ENCODE measurements around the gene NFYC. TPM values are rescaled to one million over a fixed set of nuclear protein-coding genes. Genes with fewer than 3 reads are reported as not detected.

The NFYC gene
- total and polyA plus RNA-seq, 2 experiments from 2014 or later: 36.2 to 42.7 TPM

- peaks cover 9% of the 10 kb centered on the region for H3K27me3 Mint-ChIP-seq (ENCODE audit: insufficient read depth, low read depth, poor library complexity)
- H3F3A ChIP-seq (replicated peaks; ENCODE audit: low read depth): no peaks in the 10 kb centered on the region
- peaks cover 30% of the 10 kb centered on the region for H3K4me1 ChIP-seq (ENCODE audit: insufficient read depth)
- no peak overlapping the region for H2AFZ ChIP-seq
- H3K4me3 ChIP-seq: no peak overlapping the region
- TF ChIP-seq ZNF331 (CRISPR knock-in tag; IDR thresholded peaks at IDR 0.05; ENCODE audit: low read depth) (no peak), STAT1 (IDR thresholded peaks at IDR 0.05; ENCODE audit: unreplicated experiment) (no peak), REST (IDR thresholded peaks at IDR 0.05; ENCODE audit: unreplicated experiment) (no peak), CTCF (conservative IDR thresholded peaks at IDR 0.05; ENCODE audit: low read depth in 2 of 2) (no peak), JUNB (IDR thresholded peaks at IDR 0.05; ENCODE audit: unreplicated experiment) (no peak), ETS1 (IDR thresholded peaks at IDR 0.05) (no peak), POLR2AphosphoS5 (IDR thresholded peaks at IDR 0.05; ENCODE audit: low read depth) (no peak), CREB1 (CRISPR knock-in tag; IDR thresholded peaks at IDR 0.05; ENCODE audit: low read depth) (no peak), NANOG (IDR thresholded peaks at IDR 0.05; ENCODE audit: borderline replicate concordance) (no peak), EZH2 (IDR thresholded peaks at IDR 0.05; ENCODE audit: low read depth, unreplicated experiment) (no peak), ZNF114 (CRISPR knock-in tag; IDR thresholded peaks at IDR 0.05) (no peak), ZNF462 (CRISPR knock-in tag; IDR thresholded peaks at IDR 0.05) (no peak), EZH2phosphoT487 (IDR thresholded peaks at IDR 0.05; ENCODE audit: unreplicated experiment) (no peak)
- H3K4me1 Mint-ChIP-seq: peaks cover 31% of the 10 kb centered on the region
- no peaks in the 10 kb centered on the region for H3K9me3 Mint-ChIP-seq
- no peaks in the 10 kb centered on the region for H4K20me1 ChIP-seq (replicated peaks; ENCODE audit: insufficient read depth)
- no peak overlapping the region for H3K4me2 ChIP-seq
- H3K27me3 ChIP-seq (ENCODE audit: insufficient read depth): no peaks in the 10 kb centered on the region
- peaks cover 5% of the 10 kb centered on the region; the same call in 1 of the 3 replicates for H3K36me3 Mint-ChIP-seq (ENCODE audit: low read depth)
- ATAC-seq: no peak
- no peak for DNase-seq (ENCODE audit: low spot score)
- H3K36me3 ChIP-seq (ENCODE audit: insufficient read depth): no peaks in the 10 kb centered on the region
- no peak overlapping the region for H3K4me3 Mint-ChIP-seq
- no peak overlapping the region for H3K27ac Mint-ChIP-seq
- no peaks in the 10 kb centered on the region for H3K79me2 ChIP-seq (replicated peaks; ENCODE audit: insufficient read depth)
- no peaks in the 10 kb centered on the region for H3K9me2 ChIP-seq (ENCODE audit: insufficient read depth)
- H3K27ac ChIP-seq (ENCODE audit: low read depth): no peak overlapping the region
Measured at GRCh38 chr1:40659649-40659947, 31.9 kb upstream of the NFYC start.

Measured in GM23338 (cell line).